ENCODE data around the gene FHOD3.

DNA sequence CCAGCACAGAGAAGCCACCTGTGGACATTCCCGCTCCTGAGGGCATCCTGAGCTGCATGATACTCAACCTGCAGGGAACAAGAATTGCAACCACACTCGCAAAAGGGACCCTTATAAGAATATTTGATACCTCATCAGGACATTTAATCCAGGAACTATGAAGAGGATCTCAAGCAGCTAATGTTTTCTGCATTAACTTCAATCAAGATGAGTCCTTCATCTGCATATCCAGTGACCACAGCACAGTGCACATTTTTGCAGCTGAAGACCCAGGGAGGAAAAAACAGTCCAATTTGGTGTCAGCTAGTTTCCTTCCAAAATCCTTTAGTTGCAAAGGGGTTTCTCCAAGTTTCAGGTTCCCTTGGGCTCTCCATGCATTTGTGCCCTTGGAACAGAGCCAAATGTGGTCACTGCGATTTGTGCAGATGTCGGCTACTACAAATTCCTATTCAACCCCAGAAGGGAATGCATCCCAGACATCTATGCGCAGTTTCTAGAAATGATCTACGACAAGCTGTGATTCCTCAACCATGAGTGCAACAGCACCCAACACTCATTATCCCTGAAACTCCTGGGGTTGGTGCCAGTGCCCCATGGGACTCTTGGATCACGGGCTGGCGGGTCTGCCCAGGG is 23.3 kb upstream of the FHOD3 start:
- no peak for TF ChIP-seq EZH2phosphoT487 (IDR thresholded peaks at IDR 0.05; ENCODE audit: borderline replicate concordance, low read length)
- TF ChIP-seq, protein P1, sequence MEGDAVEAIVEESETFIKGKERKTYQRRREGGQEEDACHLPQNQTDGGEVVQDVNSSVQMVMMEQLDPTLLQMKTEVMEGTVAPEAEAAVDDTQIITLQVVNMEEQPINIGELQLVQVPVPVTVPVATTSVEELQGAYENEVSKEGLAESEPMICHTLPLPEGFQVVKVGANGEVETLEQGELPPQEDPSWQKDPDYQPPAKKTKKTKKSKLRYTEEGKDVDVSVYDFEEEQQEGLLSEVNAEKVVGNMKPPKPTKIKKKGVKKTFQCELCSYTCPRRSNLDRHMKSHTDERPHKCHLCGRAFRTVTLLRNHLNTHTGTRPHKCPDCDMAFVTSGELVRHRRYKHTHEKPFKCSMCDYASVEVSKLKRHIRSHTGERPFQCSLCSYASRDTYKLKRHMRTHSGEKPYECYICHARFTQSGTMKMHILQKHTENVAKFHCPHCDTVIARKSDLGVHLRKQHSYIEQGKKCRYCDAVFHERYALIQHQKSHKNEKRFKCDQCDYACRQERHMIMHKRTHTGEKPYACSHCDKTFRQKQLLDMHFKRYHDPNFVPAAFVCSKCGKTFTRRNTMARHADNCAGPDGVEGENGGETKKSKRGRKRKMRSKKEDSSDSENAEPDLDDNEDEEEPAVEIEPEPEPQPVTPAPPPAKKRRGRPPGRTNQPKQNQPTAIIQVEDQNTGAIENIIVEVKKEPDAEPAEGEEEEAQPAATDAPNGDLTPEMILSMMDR (conservative IDR thresholded peaks at IDR 0.05; ENCODE audit: low read depth, low read length), result no peak
- no peak for TF ChIP-seq EZH2 (IDR thresholded peaks at IDR 0.05; ENCODE audit: low read length, unreplicated experiment)
